ENCODE results near the gene HNF4A. TPM values are rescaled to one million over a fixed set of nuclear protein-coding genes. Genes with fewer than 3 reads are reported as not detected.

The HNF4A gene
- total and polyA plus RNA-seq, 8 donors = 7.4 to 29.2 (median 22.2) TPM

DNA sequence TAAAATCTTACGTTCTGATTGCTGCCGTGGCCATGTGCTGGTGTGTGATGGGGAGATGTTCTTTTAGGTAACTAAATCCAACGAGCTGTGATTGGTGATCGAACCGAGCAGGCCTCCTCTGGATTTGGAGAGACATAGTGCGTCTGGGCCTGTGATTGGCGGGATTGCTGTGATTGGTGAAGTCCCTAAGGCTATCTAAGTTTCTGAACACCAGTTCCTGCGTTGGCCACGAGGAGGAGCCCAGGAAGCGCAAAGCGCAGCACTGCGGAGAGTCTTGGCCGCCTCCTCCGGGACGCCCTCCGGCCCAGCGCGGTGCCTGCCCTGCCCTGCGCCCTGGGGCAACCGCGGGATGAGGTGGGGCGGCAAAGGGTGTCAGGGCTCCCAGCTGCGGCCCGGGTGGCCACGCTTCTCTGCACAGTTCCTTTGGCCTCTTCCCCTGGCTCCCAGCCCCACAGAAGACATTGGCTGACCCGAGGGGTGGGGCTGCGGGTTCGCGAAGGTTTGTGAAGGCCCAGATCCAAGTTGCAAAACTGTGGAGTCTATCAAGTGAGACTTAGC, 33.0 kb downstream of the HNF4A start:
- WGBS, 2 donors = 55 to 56% methylated on average over 25 to 29 of the region's 29 CpGs
- no peak for FAIRE-seq

DNA sequence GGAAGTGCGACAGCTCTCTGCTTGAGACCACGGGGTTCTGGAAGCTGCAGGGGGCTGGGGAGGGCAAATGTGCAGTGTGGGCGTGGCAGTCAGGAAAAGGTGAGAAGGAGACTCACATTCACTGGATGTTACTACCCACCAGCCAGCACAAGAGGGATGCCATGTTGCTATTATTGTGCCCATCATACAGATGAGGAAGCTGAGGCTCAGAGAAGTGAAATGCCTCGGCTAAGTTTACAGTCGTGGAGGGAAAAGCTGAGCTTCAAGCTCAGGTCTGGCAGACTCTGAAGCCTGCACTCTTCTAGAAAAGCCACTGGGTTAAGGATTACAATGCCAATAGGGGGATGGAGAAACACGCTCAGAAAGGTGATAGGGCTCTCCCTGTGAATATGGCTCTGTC, 34.4 kb downstream of the HNF4A start:
- no peak for TF ChIP-seq CTCF (IDR thresholded peaks at IDR 0.05)
- no peak overlapping the region for H3K4me3 ChIP-seq
- 87 to 91% methylated on average over 6 of the region's 6 CpGs for WGBS, 2 donors
- intact Hi-C loops (cut with DNase I) = loop anchor here in 1 of 3 donors (5.0 kb wide), 1 partner anchor 173 kb away; no protein-coding TSS in a partner anchor
- H3K9me3 ChIP-seq = no peaks in the 10 kb centered on the region
- no peak overlapping the region for H3K27ac ChIP-seq
- peaks cover 5 to 14% (median 6%) of the 10 kb centered on the region in 3 donors for H3K4me1 ChIP-seq
- DNase-seq (no peak), ATAC-seq (no peak), FAIRE-seq (no peak)
- H3K27me3 ChIP-seq = no peaks in the 10 kb centered on the region
- no peaks in the 10 kb centered on the region for H3K36me3 ChIP-seq

More for the DNA sequence above, 33.0 kb downstream of the HNF4A start:
- intact Hi-C loops (cut with DNase I) = loop anchor here in 1 of 3 donors (5.0 kb wide), 1 partner anchor 171 kb away; no protein-coding TSS in a partner anchor
- H3K4me3 ChIP-seq = no peak overlapping the region
- ATAC-seq = peak in 3 of 4 donors; percentile 39 to 55 (median 54)
- no peaks in the 10 kb centered on the region for H3K27me3 ChIP-seq
- TF ChIP-seq CTCF (IDR thresholded peaks at IDR 0.05) = peak in 2 of 4 donors; percentile 16 to 27
- no peak overlapping the region for H3K27ac ChIP-seq
- no peaks in the 10 kb centered on the region for H3K36me3 ChIP-seq
- peak in 2 of 6 donors; percentile 51 to 61 for DNase-seq
- H3K4me1 ChIP-seq = peaks cover 0 to 4% (median 0%) of the 10 kb centered on the region in 3 donors
- no peaks in the 10 kb centered on the region for H3K9me3 ChIP-seq

DNA sequence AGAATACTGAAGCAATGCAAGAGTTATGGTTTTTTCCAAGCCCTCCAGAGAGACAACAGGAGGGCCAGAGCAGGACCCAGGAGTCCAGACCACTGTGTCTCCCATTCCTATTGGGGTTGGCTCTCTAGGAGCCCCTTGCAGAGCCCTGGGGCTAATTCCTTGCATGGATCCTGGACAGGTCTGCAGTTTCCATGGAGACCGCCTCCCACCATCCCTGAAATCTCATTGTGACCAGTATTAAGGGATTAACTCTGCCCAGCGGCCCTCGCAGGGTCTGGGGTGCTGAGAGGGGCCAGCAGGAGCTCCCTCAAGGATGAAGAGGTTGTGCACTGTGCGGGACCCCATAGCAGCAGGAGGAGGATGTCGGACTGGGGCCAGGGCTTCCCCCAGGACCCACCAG, 34.8 kb downstream of the HNF4A start:
- TF ChIP-seq CTCF (IDR thresholded peaks at IDR 0.05) = no peak
- Histone ChIP-seq H3K9me3 (no peaks in the 10 kb centered on the region), H3K36me3 (no peaks in the 10 kb centered on the region), H3K4me1 (peaks cover 5 to 14% (median 6%) of the 10 kb centered on the region in 3 donors), H3K4me3 (no peak overlapping the region), H3K27me3 (no peaks in the 10 kb centered on the region), H3K27ac (no peak overlapping the region)
- no peak for FAIRE-seq
- intact Hi-C loops (cut with DNase I) = no loop called here
- no peak for ATAC-seq
- no peak for DNase-seq
- WGBS, 2 donors = 82 to 85% methylated on average over 5 of the region's 5 CpGs

DNA sequence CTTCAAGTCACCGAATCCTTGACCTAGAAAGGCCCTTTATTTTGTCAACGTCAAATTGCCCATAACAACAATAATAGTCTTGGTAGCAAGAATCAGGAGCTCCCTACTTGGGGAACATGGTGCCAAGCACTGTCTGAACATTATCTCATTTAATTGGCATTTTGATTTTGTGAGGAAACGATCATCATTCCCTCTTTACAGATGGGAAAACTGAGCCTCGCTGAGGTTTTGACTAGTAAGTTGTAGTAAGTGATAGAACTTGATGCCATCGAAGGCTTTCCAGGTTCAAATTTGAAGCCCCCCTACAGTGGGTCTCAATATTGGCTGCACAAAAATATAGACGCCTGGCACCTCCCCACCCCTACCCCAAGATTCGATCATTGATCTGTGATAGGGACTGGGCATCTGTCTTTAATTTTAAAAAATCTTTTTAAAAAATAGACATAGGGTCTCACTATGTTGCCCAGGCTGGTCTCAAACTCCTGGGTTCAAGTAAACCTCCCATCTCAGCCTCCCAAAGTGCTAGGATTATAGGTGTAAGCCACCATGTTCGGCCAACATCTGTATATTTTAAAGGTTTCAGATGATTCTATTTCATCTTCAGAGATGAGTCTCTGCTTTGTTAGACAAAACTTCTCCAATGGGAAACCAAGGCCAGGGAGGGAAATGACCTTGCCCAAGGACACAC, 36.7 kb downstream of the HNF4A start:
- H3K27ac ChIP-seq = no peak overlapping the region
- no peak overlapping the region for H3K4me3 ChIP-seq
- intact Hi-C loops (cut with DNase I) = no loop called here
- DNase-seq = no peak
- H3K36me3 ChIP-seq = no peaks in the 10 kb centered on the region
- WGBS, 2 donors = 94% methylated on average over 8 of the region's 8 CpGs
- no peak for TF ChIP-seq CTCF (IDR thresholded peaks at IDR 0.05)
- FAIRE-seq = no peak
- no peaks in the 10 kb centered on the region for H3K9me3 ChIP-seq
- H3K4me1 ChIP-seq = peaks cover 5 to 14% (median 6%) of the 10 kb centered on the region in 3 donors
- H3K27me3 ChIP-seq = no peaks in the 10 kb centered on the region
- ATAC-seq = no peak
